Spinal cord (tissue), 10 donors: ENCODE results near the gene POLR2F. TPM values are rescaled to one million over a fixed set of nuclear protein-coding genes. Genes with fewer than 3 reads are reported as not detected.

Experiments used
- DNase-seq, 6 donors: peaks; one replicate each; pipeline versions ENCODE4 v3.0.0 to v3.0.0-alpha.2; 2013 to 2015; ENCODE audit warnings: low spot score in 6 of 6, low read depth in 4 of 6
- H3K27ac ChIP-seq: one replicate; pipeline ENCODE4 v1.5.1; 2013; ENCODE audit warnings: low read depth, low read length, control low read depth
- H3K27me3 ChIP-seq: one replicate; pipeline ENCODE4 v1.6.1; 2013; ENCODE audit warnings: low read length; ENCODE audit not compliant: control insufficient read depth, insufficient read depth
- H3K36me3 ChIP-seq: one replicate; pipeline ENCODE4 v1.6.1; 2013; ENCODE audit warnings: low read length; ENCODE audit not compliant: control insufficient read depth, insufficient read depth
- H3K4me1 ChIP-seq: one replicate; pipeline ENCODE4 v1.6.1; 2013; ENCODE audit warnings: low read length; ENCODE audit not compliant: control insufficient read depth, insufficient read depth
- H3K4me3 ChIP-seq: one replicate; pipeline ENCODE4 v1.5.1; 2013; ENCODE audit warnings: low read depth, low read length, control low read depth
- H3K9me3 ChIP-seq: one replicate; pipeline ENCODE4 v1.6.1; 2013; ENCODE audit warnings: low read length; ENCODE audit not compliant: control insufficient read depth, insufficient read depth
- WGBS: methylation state at CpG from one replicate; pipeline ENCODE4 v1.1.5; 2013; ENCODE audit warnings: missing lambda C conversion rate; ENCODE audit not compliant: insufficient coverage; 5-methylcytosine and 5-hydroxymethylcytosine counted together
- polyA plus RNA-seq, 2 donors: library from polyadenylated mRNA; unstranded; fragments of 120-200 nt; gene quantifications; one replicate each; pipeline ENCODE4 v1.2.1, GENCODE V29; 2013; ENCODE audit not compliant: insufficient read length in 2 of 2
- total RNA-seq, 2 donors: library from RNA; depleted of rRNA in 1 of 2; stranded (reverse); fragments of 120-200 nt in 1 of 2; fragments of >200 nt in 1 of 2; gene quantifications; one replicate each; pipeline versions ENCODE4 v1.2.3 to v1.2.4, GENCODE V29; 2013 to 2014
- donor health status: healthy.

Gene POLR2F
- total and polyA plus RNA-seq, 4 donors, result 24.3 to 125 (median 111) TPM

GRCh38 chr22:37911697-37912096 is 41.8 kb upstream of the POLR2F start:
- WGBS, result 96% methylated on average over 3 of the region's 8 CpGs
- H3K9me3 ChIP-seq, result no peaks in the 10 kb centered on the region
- no peak overlapping the region for H3K4me3 ChIP-seq
- H3K4me1 ChIP-seq, result peaks cover 39% of the 10 kb centered on the region
- H3K36me3 ChIP-seq, result peaks cover 73% of the 10 kb centered on the region
- no peak for DNase-seq
- no peak overlapping the region for H3K27ac ChIP-seq
- no peaks in the 10 kb centered on the region for H3K27me3 ChIP-seq

GRCh38 chr22:37912171-37912570 is 41.3 kb upstream of the POLR2F start:
- 100% methylated on average over 2 of the region's 8 CpGs for WGBS
- peaks cover 34% of the 10 kb centered on the region for H3K4me1 ChIP-seq

GRCh38 chr22:37913233-37913721 is 40.2 kb upstream of the POLR2F start:
- H3K4me1 ChIP-seq, result peaks cover 27% of the 10 kb centered on the region
- H3K4me3 ChIP-seq, result no peak overlapping the region
- 80% methylated on average over 2 of the region's 7 CpGs for WGBS
- DNase-seq, result no peak
- no peaks in the 10 kb centered on the region for H3K9me3 ChIP-seq
- no peaks in the 10 kb centered on the region for H3K27me3 ChIP-seq
- H3K36me3 ChIP-seq, result peaks cover 80% of the 10 kb centered on the region
- H3K27ac ChIP-seq, result no peak overlapping the region

More at GRCh38 chr22:37912171-37912570, 41.3 kb upstream of the POLR2F start:
- H3K27ac ChIP-seq, result no peak overlapping the region
- H3K27me3 ChIP-seq, result no peaks in the 10 kb centered on the region
- no peaks in the 10 kb centered on the region for H3K9me3 ChIP-seq
- no peak overlapping the region for H3K4me3 ChIP-seq
- H3K36me3 ChIP-seq, result peaks cover 73% of the 10 kb centered on the region
- DNase-seq, result no peak

- peak in 1 of 6 donors; percentile 73 for DNase-seq
- Histone ChIP-seq H3K27me3 (no peaks in the 10 kb centered on the region), H3K4me1 (peaks cover 5% of the 10 kb centered on the region), H3K4me3 (no peak overlapping the region), H3K9me3 (no peaks in the 10 kb centered on the region), H3K27ac (no peak overlapping the region), H3K36me3 (peaks cover 90% of the 10 kb centered on the region)
- WGBS, result 83% methylated on average over 5 of the region's 5 CpGs
Measured at GRCh38 chr22:37916311-37916710, 37.2 kb upstream of the POLR2F start.

- Histone ChIP-seq H3K9me3 (no peaks in the 10 kb centered on the region), H3K27ac (no peak overlapping the region), H3K36me3 (peaks cover 88% of the 10 kb centered on the region), H3K4me1 (no peaks in the 10 kb centered on the region), H3K4me3 (no peak overlapping the region), H3K27me3 (no peaks in the 10 kb centered on the region)
- WGBS, result 83% methylated on average over 2 of the region's 4 CpGs
- DNase-seq, result no peak
Measured at GRCh38 chr22:37917874-37918548, 35.5 kb upstream of the POLR2F start.

- WGBS, result 86% methylated on average over 22 of the region's 25 CpGs
- Histone ChIP-seq H3K36me3 (peaks cover 87% of the 10 kb centered on the region), H3K9me3 (no peaks in the 10 kb centered on the region), H3K4me1 (no peaks in the 10 kb centered on the region), H3K27ac (no peak overlapping the region), H3K27me3 (no peaks in the 10 kb centered on the region), H3K4me3 (no peak overlapping the region)
- DNase-seq, result no peak
Measured at GRCh38 chr22:37918580-37919270, 34.8 kb upstream of the POLR2F start.

GRCh38 chr22:37920126-37920525 is 33.4 kb upstream of the POLR2F start:
- Histone ChIP-seq H3K9me3 (no peaks in the 10 kb centered on the region), H3K27ac (no peak overlapping the region), H3K4me3 (no peak overlapping the region), H3K4me1 (no peaks in the 10 kb centered on the region), H3K27me3 (no peaks in the 10 kb centered on the region), H3K36me3 (peaks cover 92% of the 10 kb centered on the region)
- WGBS, result no CpG with 5 or more reads among the region's 5 CpGs
- no peak for DNase-seq

GRCh38 chr22:37922191-37922590 is 31.3 kb upstream of the POLR2F start:
- no peak for DNase-seq
- no peaks in the 10 kb centered on the region for H3K4me1 ChIP-seq
- no peaks in the 10 kb centered on the region for H3K9me3 ChIP-seq
- WGBS, result 88% methylated on average over 5 of the region's 11 CpGs
- no peak overlapping the region for H3K27ac ChIP-seq
- H3K27me3 ChIP-seq, result no peaks in the 10 kb centered on the region
- peaks cover 94% of the 10 kb centered on the region for H3K36me3 ChIP-seq
- H3K4me3 ChIP-seq, result no peak overlapping the region

- no peak for DNase-seq
- Histone ChIP-seq H3K36me3 (peaks cover 92% of the 10 kb centered on the region), H3K27me3 (no peaks in the 10 kb centered on the region), H3K9me3 (no peaks in the 10 kb centered on the region), H3K4me3 (no peak overlapping the region), H3K27ac (no peak overlapping the region), H3K4me1 (no peaks in the 10 kb centered on the region)
- 96% methylated on average over 4 of the region's 4 CpGs for WGBS
Measured at GRCh38 chr22:37923927-37924326, 29.6 kb upstream of the POLR2F start.
